Measurements from ENCODE around the gene SIVA1. TPM values are rescaled to one million over a fixed set of nuclear protein-coding genes. Genes with fewer than 3 reads are reported as not detected.
"Not testable (repeated sequence)": the region's sequence is repeated elsewhere in the genome, so short reads cannot be mapped to it uniquely, and the experiment has no call there.

Gene SIVA1
- total RNA-seq, 6 experiments from 2014 or later, result 38.1 to 252 (median 50.6) TPM

DNA sequence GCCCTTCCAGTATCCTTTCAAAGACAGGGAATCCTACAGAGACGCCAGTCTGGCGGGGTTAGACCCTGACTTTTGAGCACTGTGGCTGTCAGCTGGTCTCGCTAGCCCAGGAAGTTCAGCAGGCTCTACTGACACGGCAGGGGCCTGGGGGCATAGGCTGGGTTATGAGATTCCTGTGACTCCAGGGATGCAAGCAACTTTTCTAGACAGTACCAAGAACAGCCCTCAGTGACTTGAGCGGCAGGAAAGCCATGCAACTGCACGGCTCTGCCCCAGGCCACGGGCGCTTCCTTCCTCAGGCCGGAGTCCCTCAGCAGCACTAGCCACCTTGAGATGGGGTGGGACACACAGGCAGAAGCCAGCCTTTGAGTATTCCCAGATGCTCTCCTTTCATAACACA is 5.1 kb upstream of the SIVA1 start:
- Histone ChIP-seq H3K27ac (peak overlapping the region; percentile 52 to 65 (median 63)), H3K4me1 (peaks cover 0 to 48% (median 21%) of the 10 kb centered on the region in 4 donors), H3K4me3 (no peak overlapping the region), H3K9me3 (no peaks in the 10 kb centered on the region), H3K27me3 (no peaks in the 10 kb centered on the region), H3K36me3 (peaks cover 0 to 4% (median 0%) of the 10 kb centered on the region in 4 donors)
- no peak for ATAC-seq
- WGBS (ENCODE audit: insufficient coverage, low coverage, low lambda C conversion rate, missing lambda C conversion rate), result no CpG with 5 or more reads among the region's 9 CpGs
- no peak for DNase-seq
- TF ChIP-seq, protein P1, sequence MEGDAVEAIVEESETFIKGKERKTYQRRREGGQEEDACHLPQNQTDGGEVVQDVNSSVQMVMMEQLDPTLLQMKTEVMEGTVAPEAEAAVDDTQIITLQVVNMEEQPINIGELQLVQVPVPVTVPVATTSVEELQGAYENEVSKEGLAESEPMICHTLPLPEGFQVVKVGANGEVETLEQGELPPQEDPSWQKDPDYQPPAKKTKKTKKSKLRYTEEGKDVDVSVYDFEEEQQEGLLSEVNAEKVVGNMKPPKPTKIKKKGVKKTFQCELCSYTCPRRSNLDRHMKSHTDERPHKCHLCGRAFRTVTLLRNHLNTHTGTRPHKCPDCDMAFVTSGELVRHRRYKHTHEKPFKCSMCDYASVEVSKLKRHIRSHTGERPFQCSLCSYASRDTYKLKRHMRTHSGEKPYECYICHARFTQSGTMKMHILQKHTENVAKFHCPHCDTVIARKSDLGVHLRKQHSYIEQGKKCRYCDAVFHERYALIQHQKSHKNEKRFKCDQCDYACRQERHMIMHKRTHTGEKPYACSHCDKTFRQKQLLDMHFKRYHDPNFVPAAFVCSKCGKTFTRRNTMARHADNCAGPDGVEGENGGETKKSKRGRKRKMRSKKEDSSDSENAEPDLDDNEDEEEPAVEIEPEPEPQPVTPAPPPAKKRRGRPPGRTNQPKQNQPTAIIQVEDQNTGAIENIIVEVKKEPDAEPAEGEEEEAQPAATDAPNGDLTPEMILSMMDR (IDR thresholded peaks at IDR 0.05), result no peak
- TF ChIP-seq POLR2A (IDR thresholded peaks at IDR 0.05), result no peak
- intact Hi-C loops (cut with DNase I), result no loop called here

DNA sequence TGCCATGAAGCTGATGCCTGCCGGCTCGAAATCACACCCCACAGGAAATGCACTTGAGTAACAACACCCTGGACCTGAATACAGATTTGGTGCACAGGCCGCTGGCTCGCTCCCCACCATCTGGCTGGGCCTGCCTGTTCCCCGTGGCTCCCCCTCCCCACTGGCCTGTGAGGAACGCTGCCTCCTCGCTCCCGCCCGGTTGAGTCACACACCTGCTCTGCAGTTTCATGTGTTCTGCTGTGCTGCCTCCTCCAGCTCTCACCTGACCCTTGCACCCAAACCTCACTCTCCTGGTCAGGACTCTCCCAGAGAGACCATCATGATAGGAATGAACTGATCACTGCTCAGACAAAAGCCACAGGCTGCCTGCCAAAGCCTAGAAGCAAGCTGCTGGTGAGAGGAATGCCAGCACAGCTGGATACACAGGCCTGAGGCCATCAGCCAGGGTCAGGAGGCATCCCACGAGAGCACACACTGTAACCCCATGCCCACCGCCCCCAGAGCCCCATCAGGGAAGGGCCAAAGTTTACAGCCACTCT is 3.8 kb upstream of the SIVA1 start:
- WGBS (ENCODE audit: insufficient coverage, low coverage, low lambda C conversion rate, missing lambda C conversion rate), result 30% methylated on average over 5 of the region's 11 CpGs
- H3K36me3 ChIP-seq, result no peaks in the 10 kb centered on the region
- peak overlapping the region; percentile 47 to 74 (median 65) for H3K27ac ChIP-seq
- H3K27me3 ChIP-seq, result no peaks in the 10 kb centered on the region
- peaks cover 0 to 51% (median 23%) of the 10 kb centered on the region in 4 donors for H3K4me1 ChIP-seq
- DNase-seq, result peak; percentile 82 to 94 (median 93)
- no peaks in the 10 kb centered on the region for H3K9me3 ChIP-seq
- no peak overlapping the region for H3K4me3 ChIP-seq
- intact Hi-C loops (cut with DNase I), result no loop called here
- peak; percentile 37 to 59 (median 44) for ATAC-seq
- TF ChIP-seq POLR2A (IDR thresholded peaks at IDR 0.05), result peak; percentile 78
- TF ChIP-seq, protein P1 (IDR thresholded peaks at IDR 0.05), result no peak

DNA sequence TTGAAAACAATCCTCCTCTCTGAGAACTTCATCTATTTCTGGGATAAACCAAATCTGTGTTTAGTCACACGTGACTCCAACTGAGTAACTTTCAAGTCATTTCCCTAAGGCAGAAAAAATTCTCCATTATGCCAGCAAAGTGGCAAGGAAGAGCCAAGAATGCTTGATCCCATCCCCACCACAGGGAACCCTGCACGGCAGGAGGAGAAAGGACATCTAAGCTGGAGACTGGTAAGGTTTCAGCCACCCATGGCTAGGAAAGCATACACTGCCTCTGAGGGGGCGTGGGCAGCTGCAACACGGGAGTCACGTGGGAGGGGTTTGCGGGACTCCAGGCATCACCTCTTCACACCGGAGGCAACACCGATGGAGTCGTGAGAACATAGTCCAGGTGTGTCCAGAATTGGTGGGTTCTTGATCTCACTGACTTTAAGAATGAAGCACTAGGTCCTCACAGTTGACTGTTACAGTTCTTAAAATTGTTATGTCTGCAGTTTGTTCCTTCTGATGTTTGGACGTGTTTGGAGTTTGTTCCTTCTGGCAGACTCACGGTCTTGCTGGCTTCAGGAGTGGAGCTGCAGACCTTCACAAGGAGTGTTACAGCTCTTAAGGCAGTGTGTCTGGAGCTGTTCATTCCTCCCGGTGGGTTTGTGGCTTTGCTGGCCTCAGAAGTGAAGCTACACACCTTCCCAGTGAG is 2.7 kb upstream of the SIVA1 start:
- peaks cover 0 to 61% (median 28%) of the 10 kb centered on the region in 4 donors for H3K4me1 ChIP-seq
- peak overlapping the region in 2 of 3 donors; percentile 65 to 74 for H3K27ac ChIP-seq

DNA sequence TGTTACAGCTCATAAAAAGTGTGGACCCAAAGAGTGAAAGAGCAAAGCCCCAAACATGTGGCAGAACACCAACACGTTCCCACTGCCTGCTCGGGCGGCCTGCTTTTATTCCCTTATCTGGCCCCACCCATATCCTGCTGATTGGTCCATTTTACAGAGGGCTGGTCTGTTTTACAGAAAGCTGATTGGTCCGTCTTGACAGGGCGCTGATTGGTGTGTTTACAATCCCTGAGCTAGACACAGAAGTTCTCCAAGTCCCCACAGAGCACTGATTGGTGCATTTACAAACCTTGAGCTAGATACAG is 2.2 kb upstream of the SIVA1 start:
- WGBS (ENCODE audit: insufficient coverage, low coverage, low lambda C conversion rate, missing lambda C conversion rate), result no CpG with 5 or more reads among the region's 5 CpGs
- intact Hi-C loops (cut with DNase I); DNase-seq; H3K36me3 ChIP-seq; H3K9me3 ChIP-seq; ATAC-seq; H3K27me3 ChIP-seq; H3K4me3 ChIP-seq; H3K27ac ChIP-seq: not testable (repeated sequence)
- H3K4me1 ChIP-seq, result peaks cover 0 to 66% (median 31%) of the 10 kb centered on the region in 4 donors
- TF ChIP-seq POLR2A (IDR thresholded peaks at IDR 0.05), result peak; percentile 62

More for the DNA sequence above, 2.7 kb upstream of the SIVA1 start:
- 77% methylated on average over 10 of the region's 12 CpGs for WGBS (ENCODE audit: insufficient coverage, low coverage, low lambda C conversion rate, missing lambda C conversion rate)
- H3K36me3 ChIP-seq, result no peaks in the 10 kb centered on the region
- no peaks in the 10 kb centered on the region for H3K27me3 ChIP-seq
- no peak overlapping the region for H3K4me3 ChIP-seq
- H3K9me3 ChIP-seq, result no peaks in the 10 kb centered on the region
- ATAC-seq (no peak), DNase-seq (no peak)
- TF ChIP-seq, protein P1 (IDR thresholded peaks at IDR 0.05), result no peak
- TF ChIP-seq POLR2A (IDR thresholded peaks at IDR 0.05), result no peak
- intact Hi-C loops (cut with DNase I), result no loop called here

Measured in right lobe of liver (tissue), 6 donors.